OCI-LY3 (cell line): Measurements from ENCODE around the gene RNPEP.

Experiments
- H2AFZ ChIP-seq: fragments of 200-600, 300-600 bp; shearing (Covaris generic); 2 replicates; pipeline ENCODE4 v1.6.0; 2014; ENCODE audit warnings: antibody characterized with exemption, low read depth, low read length
- H3K27ac ChIP-seq: fragments of 200-600, 300-600 bp; sonication (generic); 2 replicates; pipeline ENCODE4 v1.5.1; 2014; ENCODE audit warnings: mild to moderate bottlenecking, low read length, moderate library complexity, mixed read lengths
- H3K27me3 ChIP-seq: fragments of 200-600, 300-600 bp; sonication (generic); 2 replicates; pipeline ENCODE4 v1.6.1; 2014; ENCODE audit warnings: low read depth, low read length, mixed read lengths
- H3K36me3 ChIP-seq: fragments of 200-600, 300-600 bp; sonication (generic); replicated peaks from 2 replicates; pipeline ENCODE3; 2014; ENCODE audit warnings: low read depth, low read length, mixed read lengths
- H3K4me1 ChIP-seq: fragments of 300-600, 200-600 bp; sonication (generic); 2 replicates; pipeline ENCODE4 v1.6.1; 2014; ENCODE audit warnings: low read length, mixed read lengths
- H3K4me2 ChIP-seq: fragments of 200-600, 300-600 bp; sonication (generic); 2 replicates; pipeline ENCODE4 v1.6.1; 2014; ENCODE audit warnings: low read length, mixed read lengths
- H3K4me3 ChIP-seq: fragments of 300-600, 200-600 bp; sonication (generic); 2 replicates; pipeline ENCODE4 v1.5.1; 2014; ENCODE audit warnings: antibody characterized with exemption, mild to moderate bottlenecking, low read length, moderate library complexity
- H3K79me2 ChIP-seq: fragments of 300-600, 200-600 bp; shearing (Covaris generic); 2 replicates; pipeline ENCODE4 v1.6.1; 2014; ENCODE audit warnings: mild to moderate bottlenecking, low read length, mixed read lengths
- H3K9ac ChIP-seq: fragments of 300-600, 200-600 bp; shearing (Covaris generic); 2 replicates; pipeline ENCODE4 v1.6.0; 2014; ENCODE audit warnings: mild to moderate bottlenecking, low read length, moderate library complexity
- H3K9me3 ChIP-seq: fragments of 200-600, 300-600 bp; shearing (Covaris generic); 2 replicates; pipeline ENCODE4 v1.6.1; 2014; ENCODE audit warnings: low read length, mixed read lengths; ENCODE audit not compliant: insufficient read depth
- H4K20me1 ChIP-seq: fragments of 200-600, 300-600 bp; sonication (generic); 2 replicates; pipeline ENCODE4 v1.6.1; 2016; ENCODE audit warnings: low read length, mixed read lengths; ENCODE audit not compliant: insufficient read depth
- CTCF ChIP-seq: fragments of 200-600, 300-600 bp; sonication (generic); IDR thresholded peaks from 2 replicates; pipeline ENCODE4 v1.5.1; 2014; ENCODE audit warnings: antibody characterized with exemption, low read length, low read depth
- EZH2phosphoT487 ChIP-seq: fragments of 200-600 bp; shearing (Covaris generic); IDR thresholded peaks from 2 replicates; pipeline ENCODE4 v1.6.1; 2018; ENCODE audit warnings: antibody characterized with exemption, mixed run types, low read depth

RNPEP gene

DNA sequence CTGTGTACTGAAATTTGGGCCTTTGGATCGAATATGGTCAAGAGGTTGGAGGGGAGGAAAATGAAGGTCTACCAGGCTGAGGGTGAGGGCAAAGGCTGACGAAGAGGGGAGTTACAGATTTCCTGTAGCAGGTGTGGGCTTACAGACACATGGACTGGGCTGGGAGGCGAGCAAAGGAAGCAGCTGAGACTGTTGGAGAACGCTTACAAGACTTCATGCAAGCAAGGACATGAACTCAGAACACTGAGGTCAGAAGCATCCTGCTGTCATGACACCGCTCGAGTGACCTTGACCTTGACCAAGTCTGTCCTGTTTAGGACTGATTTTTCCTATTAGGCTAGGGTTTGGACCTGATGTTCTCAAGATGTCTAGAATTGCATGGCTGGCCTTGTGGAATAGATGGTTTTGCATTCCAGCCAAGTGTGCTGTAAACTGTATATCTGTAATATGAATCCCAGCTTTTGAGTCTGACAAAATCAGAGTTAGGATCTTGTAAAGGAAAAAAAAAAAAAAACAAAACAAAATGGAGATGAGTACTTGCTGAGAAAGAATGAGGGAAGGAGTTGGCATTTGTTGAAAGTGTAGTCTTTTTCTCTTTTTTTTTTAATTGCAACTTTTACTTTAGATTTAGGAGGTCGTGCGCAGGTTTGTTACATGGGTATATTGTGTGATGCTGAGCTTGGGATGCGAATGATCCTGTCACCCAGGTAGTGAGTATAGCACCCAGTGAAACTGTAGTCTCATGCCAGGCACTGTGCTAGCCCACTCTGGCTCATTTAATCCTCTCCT is 33.8 kb downstream of the RNPEP start:
- H3K27me3 ChIP-seq = no peaks in the 10 kb centered on the region
- no peaks in the 10 kb centered on the region for H4K20me1 ChIP-seq
- H3K27ac ChIP-seq = no peak overlapping the region
- H3K4me2 ChIP-seq = no peak overlapping the region
- H3K4me3 ChIP-seq = no peak overlapping the region
- H2AFZ ChIP-seq = no peak overlapping the region
- no peak overlapping the region for H3K9ac ChIP-seq
- H3K4me1 ChIP-seq = peaks cover 6% of the 10 kb centered on the region
- peaks cover 9% of the 10 kb centered on the region for H3K79me2 ChIP-seq
- peaks cover 25% of the 10 kb centered on the region for H3K36me3 ChIP-seq
- no peaks in the 10 kb centered on the region for H3K9me3 ChIP-seq
- TF ChIP-seq CTCF (no peak), EZH2phosphoT487 (no peak)

- Histone ChIP-seq H3K4me1 (no peaks in the 10 kb centered on the region), H3K79me2 (peaks cover under 1% of the 10 kb centered on the region; the same call in 1 of the 2 replicates), H3K9ac (no peak overlapping the region), H3K27me3 (no peaks in the 10 kb centered on the region), H2AFZ (no peak overlapping the region), H3K4me3 (no peak overlapping the region), H4K20me1 (no peaks in the 10 kb centered on the region), H3K4me2 (no peak overlapping the region), H3K36me3 (peaks cover 25% of the 10 kb centered on the region), H3K9me3 (no peaks in the 10 kb centered on the region), H3K27ac (no peak overlapping the region)
- TF ChIP-seq EZH2phosphoT487 (no peak), CTCF (no peak)
These were observed 34.6 kb downstream of the RNPEP start for GRCh38 chr1:202016811-202017748.

GRCh38 chr1:202017749-202018467 is 35.5 kb downstream of the RNPEP start:
- Histone ChIP-seq H3K4me2 (no peak overlapping the region), H3K9ac (no peak overlapping the region), H4K20me1 (no peaks in the 10 kb centered on the region), H3K36me3 (peaks cover 21% of the 10 kb centered on the region), H3K27ac (no peak overlapping the region), H3K79me2 (no peaks in the 10 kb centered on the region), H2AFZ (no peak overlapping the region), H3K4me3 (no peak overlapping the region), H3K27me3 (peaks cover 6% of the 10 kb centered on the region), H3K4me1 (no peaks in the 10 kb centered on the region), H3K9me3 (no peaks in the 10 kb centered on the region)
- TF ChIP-seq CTCF (no peak), EZH2phosphoT487 (no peak)
